Measurements from ENCODE around the gene CDH13.

GRCh38 chr16:83083361-83083760, 456.6 kb downstream of the CDH13 start:
- TF ChIP-seq CTCF (conservative IDR thresholded peaks at IDR 0.05; ENCODE audit: low read depth, low read length) (no peak), EZH2 (IDR thresholded peaks at IDR 0.05; ENCODE audit: borderline replicate concordance, low read depth, low read length, poor library complexity, severe bottlenecking) (no peak)

Measured in A673 (cell line).